RPMI8226 (cell line): ENCODE results near the gene DUSP16.

Experiments
- DNase-seq: peaks from one replicate; pipeline ENCODE4 v3.0.0-alpha.2; 2015

Gene DUSP16

GRCh38 chr12:12465522-12465921 lies 97.1 kb downstream of the DUSP16 start:
- DNase-seq = no peak

DNA sequence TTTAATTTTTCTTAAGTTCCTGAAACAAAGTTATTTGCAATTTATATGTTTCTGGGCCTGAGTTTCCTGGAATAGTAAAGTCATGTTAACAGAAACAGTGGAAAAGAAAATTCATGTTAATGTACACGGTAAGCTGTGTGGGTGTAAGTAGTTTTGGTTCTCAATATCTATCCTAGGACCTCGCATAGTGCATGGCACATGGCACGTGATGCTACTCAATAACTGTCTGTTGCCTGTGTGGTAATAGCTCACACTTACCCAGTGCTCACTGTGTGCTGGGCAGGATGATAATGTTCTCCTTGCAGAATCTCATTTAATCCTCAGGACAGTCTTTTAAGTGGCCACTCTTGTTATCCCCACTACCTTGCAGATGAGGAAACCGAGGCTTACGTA lies 100.7 kb downstream of the DUSP16 start:
- DNase-seq = no peak

DNA sequence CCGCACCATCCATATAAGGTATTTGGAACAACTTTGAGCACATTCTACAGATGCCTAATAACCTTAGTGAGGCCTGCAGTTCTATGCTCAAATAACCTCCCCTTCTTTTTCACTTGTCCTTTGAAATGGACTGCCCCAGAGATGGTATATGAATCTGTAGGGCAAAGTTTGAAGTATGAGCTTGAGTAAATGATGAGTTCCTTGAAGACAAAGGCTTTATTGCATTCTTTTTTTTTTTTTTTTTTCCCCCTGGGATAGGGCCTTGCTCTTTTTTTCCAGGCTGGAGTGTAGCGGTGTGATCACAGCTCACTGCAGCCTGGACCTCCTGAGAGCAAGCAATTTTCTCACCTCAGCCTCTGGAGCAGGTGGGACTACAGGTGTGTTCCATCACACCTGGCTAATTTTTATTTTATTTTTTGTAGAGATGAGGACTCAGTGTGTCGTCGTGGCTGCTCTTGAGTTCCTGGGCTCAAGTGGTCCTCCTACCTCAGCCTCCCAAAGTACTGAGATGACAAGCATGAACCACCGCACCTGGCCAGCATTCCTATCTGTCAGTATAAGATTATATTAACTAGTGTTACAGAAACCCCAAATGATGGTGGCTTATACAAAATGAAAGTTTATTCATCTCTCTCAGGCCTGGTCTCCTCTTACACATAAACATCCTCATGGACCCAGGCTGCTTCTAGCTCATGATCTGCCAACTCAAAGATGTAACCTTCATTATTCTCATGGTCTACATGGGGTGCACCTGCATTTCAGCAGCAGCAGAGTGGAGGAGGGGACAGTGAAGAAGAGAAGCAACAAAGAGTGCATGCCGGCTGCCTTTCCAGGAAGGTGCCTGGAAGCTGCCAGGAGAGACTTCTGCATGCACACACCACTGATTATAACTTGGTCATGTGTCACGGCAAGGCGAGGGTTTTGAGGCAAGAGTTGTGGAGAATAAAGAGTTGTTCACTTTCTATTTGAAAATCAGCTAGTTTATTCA lies 101.4 kb downstream of the DUSP16 start:
- DNase-seq = no peak

- no peak for DNase-seq
Measured at GRCh38 chr12:12456637-12457036, 106.0 kb downstream of the DUSP16 start.

DNA sequence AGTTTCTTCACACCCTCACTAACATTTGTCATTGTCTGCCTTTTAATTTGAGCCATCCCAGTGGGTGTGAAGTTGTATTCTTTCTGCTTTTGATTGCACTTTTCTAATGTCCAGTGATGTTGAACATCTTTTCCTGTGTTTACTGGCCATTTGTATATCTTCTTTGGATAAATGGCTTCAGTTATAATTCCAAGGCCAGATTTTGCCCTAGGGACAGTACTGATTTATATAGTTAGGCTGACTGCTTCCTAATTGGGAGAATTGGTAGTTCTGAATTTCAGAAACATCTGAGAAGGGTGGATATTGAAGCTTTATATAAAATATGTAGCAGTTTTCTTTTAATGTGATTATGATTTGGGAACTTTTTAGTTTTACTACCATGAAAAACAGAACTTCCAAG lies 108.3 kb downstream of the DUSP16 start:
- no peak for DNase-seq

- DNase-seq = no peak
Measured at GRCh38 chr12:12453635-12454034, 109.0 kb downstream of the DUSP16 start.

- no peak for DNase-seq
Measured at GRCh38 chr12:12452326-12452902, 110.2 kb downstream of the DUSP16 start.

DNA sequence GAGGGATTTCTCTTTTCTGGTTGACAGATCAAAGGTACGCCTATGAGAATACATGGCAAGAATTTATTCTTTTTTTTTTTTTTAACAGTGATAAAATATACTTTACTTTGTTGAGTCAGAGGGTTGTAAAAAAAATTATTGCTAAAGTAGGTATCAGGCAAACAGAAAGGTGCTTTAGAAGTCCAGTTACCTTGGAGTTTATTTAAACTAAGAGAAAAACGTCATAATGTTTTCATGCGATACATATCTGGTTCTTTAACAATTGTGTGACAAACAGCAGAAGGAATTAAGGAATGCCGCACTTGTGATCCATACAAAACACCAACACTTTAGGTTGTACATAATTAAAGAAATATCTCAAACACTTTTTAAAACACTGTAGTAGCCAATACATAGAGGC lies 111.6 kb downstream of the DUSP16 start:
- DNase-seq = no peak

DNA sequence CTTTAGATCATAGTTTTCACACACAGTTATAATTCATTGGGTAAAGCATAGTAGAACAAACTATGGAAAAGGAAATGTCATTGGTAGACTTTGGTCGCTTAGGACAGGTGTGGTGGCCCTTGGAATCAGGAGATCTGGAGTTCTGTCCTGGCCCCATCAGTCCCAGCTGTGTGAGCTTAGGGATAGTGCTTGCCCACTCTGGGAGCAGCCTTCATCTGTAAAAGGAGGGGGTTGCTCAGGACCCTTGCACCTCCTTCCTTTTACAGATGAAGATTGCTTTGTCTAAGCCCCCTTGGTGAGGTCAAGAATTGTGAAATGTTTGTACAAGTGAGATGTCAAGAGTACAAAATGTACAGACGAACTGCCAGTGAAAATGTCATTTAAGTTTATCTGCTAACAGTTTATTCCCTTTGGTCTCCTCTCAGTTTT lies 112.6 kb downstream of the DUSP16 start:
- DNase-seq = no peak

GRCh38 chr12:12449533-12450025 lies 113.1 kb downstream of the DUSP16 start:
- no peak for DNase-seq

DNA sequence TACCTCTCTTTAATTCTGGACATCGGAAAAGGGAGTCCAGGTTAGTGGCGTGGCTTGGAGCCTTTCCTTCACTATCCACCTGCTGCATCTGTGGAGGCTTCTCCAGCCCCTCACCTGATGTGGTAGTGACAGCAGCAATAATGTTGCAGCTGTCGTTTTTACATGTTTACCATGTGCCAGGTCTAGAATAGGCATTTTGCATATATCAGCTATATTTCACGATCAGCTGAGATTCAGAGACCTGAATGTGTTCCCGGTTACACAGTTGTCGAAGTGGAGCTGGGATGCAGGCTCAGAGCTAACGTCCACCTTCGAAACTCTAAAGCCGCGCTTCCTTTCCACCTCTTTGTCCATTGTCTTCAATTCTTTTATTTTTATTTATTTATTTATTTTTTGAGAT lies 114.8 kb downstream of the DUSP16 start:
- DNase-seq = no peak

DNA sequence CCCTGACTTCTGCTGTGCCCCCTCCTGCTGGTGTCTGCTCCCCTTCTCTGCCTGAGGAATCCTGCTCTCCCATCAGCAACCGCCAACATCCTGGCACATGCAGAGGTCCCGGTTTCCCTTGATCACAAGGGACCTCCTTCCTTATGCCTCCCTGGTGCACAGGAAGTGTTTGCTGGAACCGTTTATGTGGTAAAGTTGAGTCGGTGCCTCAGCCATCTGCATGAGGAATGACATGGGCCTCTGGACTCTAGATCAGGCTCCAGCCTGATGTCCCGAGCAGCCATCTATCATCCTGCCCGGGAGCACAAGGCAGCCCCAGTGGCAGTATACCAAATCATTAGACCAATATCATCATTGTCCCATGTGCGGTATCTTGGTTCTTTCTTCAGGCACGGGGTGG lies 115.4 kb downstream of the DUSP16 start:
- no peak for DNase-seq

DNA sequence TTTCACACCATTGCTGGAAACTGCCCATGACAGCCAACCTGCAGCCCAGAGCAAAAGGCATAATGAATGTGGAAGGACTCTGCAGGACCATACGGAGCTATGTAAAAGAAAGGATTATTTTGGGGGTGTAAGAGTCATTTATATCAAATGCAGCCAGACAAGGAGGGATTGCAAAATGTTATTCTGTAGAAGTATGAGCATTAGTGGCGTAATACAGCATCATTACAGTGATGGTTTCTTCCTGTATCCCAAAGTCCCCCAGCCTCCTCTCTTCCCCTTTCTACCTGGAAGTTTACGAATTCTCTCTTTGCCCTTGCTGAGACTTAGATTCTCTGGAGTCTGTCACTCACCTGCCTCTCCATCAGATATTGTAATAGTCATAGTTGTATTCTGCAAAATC lies 115.9 kb downstream of the DUSP16 start:
- no peak for DNase-seq

GRCh38 chr12:12445882-12446181 lies 116.8 kb downstream of the DUSP16 start:
- DNase-seq = no peak

GRCh38 chr12:12445165-12445881 lies 117.3 kb downstream of the DUSP16 start:
- DNase-seq = no peak

GRCh38 chr12:12443431-12443878 lies 119.2 kb downstream of the DUSP16 start:
- DNase-seq = no peak

DNA sequence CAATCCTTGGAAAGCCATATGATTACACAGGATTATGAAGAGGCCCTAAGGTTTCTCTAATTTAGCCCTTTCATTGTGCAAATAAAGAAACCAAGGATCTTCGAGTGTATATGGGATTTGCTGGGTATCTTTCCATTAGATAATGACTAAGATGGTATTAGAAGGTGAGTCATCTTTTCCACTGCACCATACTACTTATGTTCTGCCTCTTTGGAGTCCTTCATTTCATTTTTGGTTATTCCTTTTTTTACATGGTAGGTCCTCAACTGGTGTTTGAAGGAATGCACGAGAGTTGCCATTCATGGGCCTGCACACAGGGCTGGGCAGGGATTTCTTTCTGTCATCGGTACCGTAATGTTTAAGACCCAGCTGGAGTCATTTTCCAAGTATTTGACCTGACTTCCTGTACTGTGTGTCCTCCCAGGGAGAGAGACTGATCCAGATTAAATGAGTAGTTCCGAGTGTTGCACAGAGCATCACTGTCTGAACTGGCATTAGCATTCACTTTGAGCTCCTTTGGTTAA lies 120.1 kb downstream of the DUSP16 start:
- DNase-seq = no peak

- DNase-seq = no peak
Measured at GRCh38 chr12:12441843-12442461, 120.7 kb downstream of the DUSP16 start.

GRCh38 chr12:12441429-12441807 lies 121.2 kb downstream of the DUSP16 start:
- DNase-seq = no peak

DNA sequence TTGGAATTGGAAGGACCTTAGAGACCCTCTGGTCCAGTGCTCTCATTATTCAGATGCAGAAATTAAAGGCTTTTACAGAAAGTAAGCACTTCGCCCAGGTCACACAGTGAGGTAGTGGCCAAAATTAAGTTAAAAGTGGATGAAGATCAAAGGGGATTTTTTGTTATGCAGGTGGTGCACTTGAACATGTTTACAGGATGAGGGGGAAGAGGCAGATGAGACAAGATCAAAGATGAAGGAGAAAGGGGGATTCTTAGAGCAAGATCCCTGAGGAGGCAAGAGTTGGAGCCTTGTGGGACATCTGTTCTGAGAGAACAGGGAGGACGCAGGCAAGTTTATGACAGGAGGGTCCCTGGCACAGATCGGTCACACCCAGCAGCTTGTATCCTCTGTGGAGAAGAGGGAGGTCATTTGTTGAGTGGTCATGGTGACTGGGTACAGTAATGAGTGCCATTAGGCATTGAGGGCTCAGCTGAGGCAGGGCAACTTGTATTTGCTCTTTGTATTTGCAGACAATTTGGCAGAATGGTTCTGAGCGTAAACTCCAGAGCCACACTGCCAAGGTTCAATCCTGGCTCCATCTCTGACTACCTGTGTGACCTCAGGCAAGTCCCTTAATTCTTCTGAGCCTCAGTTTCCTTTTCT lies 121.8 kb downstream of the DUSP16 start:
- DNase-seq = no peak

- DNase-seq = no peak
Measured at GRCh38 chr12:12439636-12440035, 123.0 kb downstream of the DUSP16 start.

DNA sequence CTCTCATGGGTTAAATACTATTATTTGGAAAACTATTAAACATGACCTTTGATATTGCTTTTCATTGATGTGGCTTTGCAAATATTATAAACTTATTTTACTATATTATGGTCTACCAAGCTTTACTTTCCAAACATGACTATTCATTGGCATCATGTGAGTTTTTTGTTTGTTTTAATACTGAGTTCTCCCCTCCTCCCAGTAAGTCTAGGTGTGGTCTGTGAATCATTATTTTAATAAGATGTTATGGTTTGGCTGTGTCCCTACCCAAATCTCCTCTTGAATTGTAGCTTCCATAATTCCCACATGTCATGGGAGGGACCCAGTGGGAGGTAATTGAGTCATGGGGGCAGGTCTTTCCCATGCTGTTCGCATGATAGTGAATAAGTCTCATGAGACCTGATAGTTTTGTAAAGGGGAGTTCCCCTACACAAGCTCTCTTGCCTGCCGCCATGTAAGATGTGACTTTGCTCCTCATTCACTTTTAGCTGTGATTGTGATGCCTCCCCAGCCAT lies 125.8 kb downstream of the DUSP16 start:
- DNase-seq = no peak
